NT2/D1 (cell line): ENCODE data around the gene KDM8.

Experiments used
- DNase-seq: peaks from one replicate; pipeline ENCODE4 v3.0.0-alpha.2; 2011; ENCODE audit warnings: low read depth, low spot score
- H3K27me3 ChIP-seq: 2 replicates; pipeline ENCODE4 v1.6.0; 2011; ENCODE audit warnings: mild to moderate bottlenecking; ENCODE audit not compliant: insufficient read length, insufficient read depth
- H3K36me3 ChIP-seq: 2 replicates; pipeline ENCODE4 v1.6.1; 2011; ENCODE audit warnings: mild to moderate bottlenecking, low read length, mixed read lengths; ENCODE audit not compliant: insufficient read depth, insufficient read length
- H3K4me1 ChIP-seq: 2 replicates; pipeline ENCODE4 v1.5.1; 2011; ENCODE audit not compliant: insufficient read depth, insufficient read length
- H3K4me3 ChIP-seq: 2 replicates; pipeline ENCODE4 v1.5.1; 2011; ENCODE audit warnings: low read depth; ENCODE audit not compliant: insufficient read length
- H3K9ac ChIP-seq: 2 replicates; pipeline ENCODE4 v1.6.0; 2011; ENCODE audit warnings: low read depth; ENCODE audit not compliant: insufficient read length
- H3K9me3 ChIP-seq: 2 replicates; pipeline ENCODE4 v1.5.1; 2011; ENCODE audit warnings: mild to moderate bottlenecking, low read length; ENCODE audit not compliant: insufficient read depth
- SUZ12 ChIP-seq: IDR thresholded peaks from 2 replicates; pipeline ENCODE4 v1.6.1; 2011; ENCODE audit not compliant: insufficient read length, insufficient read depth; ENCODE audit errors: extremely low read depth
- YY1 ChIP-seq: IDR thresholded peaks from 2 replicates; pipeline ENCODE4 v1.6.1; 2011; ENCODE audit not compliant: insufficient read length, insufficient read depth
- ZNF274 ChIP-seq: IDR thresholded peaks from 2 replicates; pipeline ENCODE4 v1.6.1; 2011; ENCODE audit warnings: mild to moderate bottlenecking, low read depth, low read length

The KDM8 gene

GRCh38 chr16:27232901-27233625, 29.7 kb downstream of the KDM8 start:
- H3K27me3 ChIP-seq = no peaks in the 10 kb centered on the region
- TF ChIP-seq ZNF274 (no peak), SUZ12 (no peak), YY1 (no peak)
- H3K9me3 ChIP-seq = no peaks in the 10 kb centered on the region
- DNase-seq = no peak
- no peak overlapping the region for H3K9ac ChIP-seq
- H3K36me3 ChIP-seq = peaks cover 55% of the 10 kb centered on the region
- no peak overlapping the region for H3K4me3 ChIP-seq
- peaks cover 10% of the 10 kb centered on the region for H3K4me1 ChIP-seq

- peak overlapping the region; percentile 18 for H3K9ac ChIP-seq
Observed at GRCh38 chr16:27233731-27234130, 30.4 kb downstream of the KDM8 start.

GRCh38 chr16:27234171-27234570, 30.8 kb downstream of the KDM8 start:
- H3K36me3 ChIP-seq = peaks cover 51% of the 10 kb centered on the region
- peaks cover 11% of the 10 kb centered on the region for H3K4me1 ChIP-seq
- no peaks in the 10 kb centered on the region for H3K27me3 ChIP-seq
- no peak for TF ChIP-seq YY1
- no peak for DNase-seq
- H3K9ac ChIP-seq = no peak overlapping the region
- H3K9me3 ChIP-seq = no peaks in the 10 kb centered on the region
- no peak overlapping the region for H3K4me3 ChIP-seq

More at GRCh38 chr16:27233731-27234130, 30.4 kb downstream of the KDM8 start:
- Histone ChIP-seq H3K4me1 (peaks cover 11% of the 10 kb centered on the region), H3K4me3 (no peak overlapping the region), H3K9me3 (no peaks in the 10 kb centered on the region), H3K27me3 (no peaks in the 10 kb centered on the region), H3K36me3 (peaks cover 54% of the 10 kb centered on the region)
- DNase-seq = no peak
- TF ChIP-seq SUZ12 (no peak), ZNF274 (no peak), YY1 (no peak)

GRCh38 chr16:27234603-27235002, 31.3 kb downstream of the KDM8 start:
- Histone ChIP-seq H3K9me3 (no peaks in the 10 kb centered on the region), H3K4me3 (no peak overlapping the region), H3K4me1 (peaks cover 11% of the 10 kb centered on the region), H3K9ac (no peak overlapping the region), H3K27me3 (no peaks in the 10 kb centered on the region), H3K36me3 (peaks cover 49% of the 10 kb centered on the region)
- TF ChIP-seq SUZ12 = no peak
- TF ChIP-seq ZNF274 = no peak
- TF ChIP-seq YY1 = no peak
- DNase-seq = no peak

GRCh38 chr16:27235055-27235937, 32.0 kb downstream of the KDM8 start:
- Histone ChIP-seq H3K36me3 (peaks cover 46% of the 10 kb centered on the region), H3K27me3 (no peaks in the 10 kb centered on the region), H3K9ac (no peak overlapping the region), H3K4me1 (peaks cover 11% of the 10 kb centered on the region), H3K9me3 (no peaks in the 10 kb centered on the region), H3K4me3 (no peak overlapping the region)
- DNase-seq = peak; percentile 35
- no peak for TF ChIP-seq SUZ12
- TF ChIP-seq ZNF274 = no peak
- TF ChIP-seq YY1 = no peak

- Histone ChIP-seq H3K36me3 (peaks cover 44% of the 10 kb centered on the region), H3K9me3 (no peaks in the 10 kb centered on the region), H3K4me3 (no peak overlapping the region), H3K27me3 (no peaks in the 10 kb centered on the region), H3K9ac (no peak overlapping the region), H3K4me1 (peaks cover 11% of the 10 kb centered on the region)
- no peak for TF ChIP-seq ZNF274
- no peak for TF ChIP-seq YY1
- TF ChIP-seq SUZ12 = no peak
- DNase-seq = no peak
Observed at GRCh38 chr16:27235938-27236245, 32.6 kb downstream of the KDM8 start.

- Histone ChIP-seq H3K4me3 (no peak overlapping the region), H3K27me3 (no peaks in the 10 kb centered on the region), H3K4me1 (peaks cover 11% of the 10 kb centered on the region), H3K36me3 (peaks cover 43% of the 10 kb centered on the region), H3K9me3 (no peaks in the 10 kb centered on the region), H3K9ac (no peak overlapping the region)
- no peak for DNase-seq
- TF ChIP-seq ZNF274 (no peak), SUZ12 (no peak), YY1 (no peak)
Observed at GRCh38 chr16:27236635-27237218, 33.4 kb downstream of the KDM8 start.
